ENCODE results near the gene EMCN.
"Not testable (repeated sequence)": the region's sequence is repeated elsewhere in the genome, so short reads cannot be mapped to it uniquely, and the experiment has no call there.

The EMCN gene, protein sequence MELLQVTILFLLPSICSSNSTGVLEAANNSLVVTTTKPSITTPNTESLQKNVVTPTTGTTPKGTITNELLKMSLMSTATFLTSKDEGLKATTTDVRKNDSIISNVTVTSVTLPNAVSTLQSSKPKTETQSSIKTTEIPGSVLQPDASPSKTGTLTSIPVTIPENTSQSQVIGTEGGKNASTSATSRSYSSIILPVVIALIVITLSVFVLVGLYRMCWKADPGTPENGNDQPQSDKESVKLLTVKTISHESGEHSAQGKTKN

DNA sequence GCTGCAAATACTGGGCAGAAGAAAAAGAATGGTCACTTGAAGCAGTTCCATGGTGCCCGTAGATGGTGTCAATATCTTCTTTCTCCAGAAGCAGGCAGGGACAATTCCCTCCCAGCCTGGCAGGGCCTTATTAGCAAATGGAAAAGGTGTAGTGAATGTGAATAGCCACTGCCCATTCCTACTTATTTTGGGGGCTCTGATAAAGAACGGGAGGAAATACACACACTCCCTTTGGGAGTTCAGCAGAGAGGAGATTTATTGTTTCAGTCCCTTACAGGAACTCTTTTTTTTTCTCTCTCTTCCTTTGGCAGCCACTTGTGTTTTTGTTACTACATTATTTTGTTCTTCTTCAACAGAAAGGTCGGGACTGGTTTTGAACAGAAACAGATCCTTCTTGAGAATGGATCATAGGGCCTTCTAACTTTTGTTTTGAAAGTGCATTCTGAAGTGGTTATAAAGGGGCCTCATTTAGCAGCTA, at the start of gene EMCN:
EMCN (minus strand) TSS at position 159 of the 478 bp plus-strand sequence; CDS start at position 51, 108 bp downstream.
- no peak for DNase-seq

DNA sequence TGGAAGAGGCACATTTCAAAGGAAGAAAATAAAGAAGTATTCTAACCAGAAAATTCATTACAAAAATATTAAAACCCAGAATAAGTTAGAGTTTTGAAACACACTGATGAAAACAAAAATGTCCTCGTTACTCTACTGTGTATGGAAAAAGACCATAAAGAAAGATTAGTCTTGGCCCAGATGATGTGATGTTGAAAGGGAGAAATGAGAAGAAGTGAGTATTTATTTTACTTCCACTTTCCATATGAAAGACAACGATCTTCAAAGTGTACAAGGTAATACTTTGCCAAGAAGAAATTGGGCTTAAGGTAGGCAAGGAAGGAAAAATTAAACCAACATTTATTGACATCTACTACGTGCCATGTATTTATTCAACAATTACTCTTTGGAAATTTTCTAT, 48.6 kb upstream of the EMCN start:
- DNase-seq, result no peak

DNA sequence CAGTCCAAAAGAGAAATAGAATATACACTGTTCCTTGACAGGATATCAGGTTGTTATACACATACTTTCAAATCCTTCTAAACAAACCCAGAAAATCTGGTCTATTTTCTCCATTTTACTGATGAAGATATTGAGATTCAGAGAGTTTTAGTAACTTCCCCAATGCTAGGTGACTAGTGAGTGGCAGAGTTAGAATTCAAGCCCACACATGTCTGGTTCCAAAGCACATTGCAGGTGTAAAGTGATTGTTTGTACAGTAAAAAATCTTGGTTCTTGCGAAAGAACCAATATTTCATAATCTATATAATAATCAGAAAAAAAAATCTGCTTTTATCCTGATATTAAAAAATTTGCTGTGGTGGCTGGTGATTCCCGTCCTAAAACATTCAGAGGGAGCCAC, 39.5 kb upstream of the EMCN start:
- no peak for DNase-seq

DNA sequence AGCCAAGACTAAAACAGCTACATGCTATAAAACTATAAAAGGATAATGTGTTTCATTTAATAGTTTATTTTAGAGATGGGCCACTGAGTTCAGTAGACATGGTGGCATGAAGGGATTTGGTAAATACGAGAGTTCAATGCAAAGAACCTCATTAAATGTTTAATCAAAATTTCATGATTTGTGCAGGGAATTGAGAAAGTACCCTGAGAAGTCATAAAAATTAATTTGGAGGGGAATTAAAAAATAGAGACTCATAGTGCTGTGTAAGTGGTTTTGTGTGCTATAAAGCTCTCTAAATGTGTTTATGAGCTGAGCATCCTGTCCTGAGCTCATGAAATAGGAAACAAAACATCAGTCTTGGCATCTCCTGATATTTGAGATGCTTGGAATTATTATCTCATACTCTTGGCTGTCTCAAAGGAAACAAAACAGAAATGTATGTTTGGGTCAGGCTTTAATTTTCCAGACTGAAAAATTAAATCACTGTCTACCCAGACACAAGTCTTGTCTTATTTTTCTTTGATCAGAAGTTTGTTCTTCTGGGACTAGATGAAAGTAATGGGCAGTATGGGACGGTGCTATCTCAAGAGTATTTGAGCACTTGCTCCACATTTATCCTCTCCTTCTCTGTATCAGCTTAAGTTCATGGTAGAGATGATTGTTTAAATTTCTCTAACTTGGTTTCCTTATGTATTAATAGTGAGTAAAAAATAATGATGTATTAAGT, 38.0 kb upstream of the EMCN start:
- DNase-seq, result no peak

DNA sequence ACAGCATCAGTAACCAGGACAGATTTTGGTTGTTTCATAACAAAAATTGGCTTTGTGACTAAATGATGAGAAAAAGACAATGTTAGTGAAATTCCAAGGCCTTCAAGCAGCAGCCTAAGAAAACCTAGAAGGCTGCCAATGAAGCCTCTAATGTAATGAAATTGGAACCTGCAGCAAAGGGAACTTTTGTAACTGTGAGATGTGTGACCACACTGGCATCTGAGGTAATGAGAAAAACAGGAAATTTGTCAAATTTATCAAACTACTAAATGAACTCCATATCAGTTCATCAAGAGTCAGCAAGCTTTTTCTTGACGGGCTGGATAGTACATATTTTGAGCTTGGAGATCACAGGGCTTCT, 30.4 kb upstream of the EMCN start:
- no peak for DNase-seq

DNA sequence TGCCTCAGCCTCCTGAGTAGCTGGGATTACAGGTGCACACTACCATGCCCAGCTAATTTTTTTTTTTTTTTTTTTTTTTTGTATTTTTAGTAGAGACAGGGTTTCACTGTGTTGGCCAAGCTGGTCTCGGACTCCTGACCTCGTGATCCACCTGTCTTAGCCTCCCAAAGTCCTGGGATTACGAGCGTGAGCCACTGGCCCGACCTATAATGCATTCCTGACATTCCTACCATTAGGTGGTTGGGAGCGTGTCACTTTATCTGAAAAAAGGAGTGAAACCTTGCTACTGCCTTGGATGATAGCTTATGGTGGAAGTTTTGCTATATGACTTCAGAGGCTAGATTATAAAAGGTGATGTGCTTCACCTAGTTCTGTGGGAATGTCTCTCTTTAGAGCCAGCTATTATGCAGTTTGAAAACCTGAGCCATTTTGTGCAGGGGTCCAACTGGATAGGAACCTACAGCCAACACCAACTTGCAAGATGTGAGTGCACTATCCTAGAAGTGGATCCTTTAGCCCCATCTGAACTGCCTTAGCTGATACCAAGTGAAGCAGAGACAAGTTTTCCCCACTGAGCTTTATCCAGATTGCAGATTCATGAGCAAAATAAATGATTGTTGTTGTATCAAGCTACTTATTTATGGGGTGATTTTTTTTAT, 29.8 kb upstream of the EMCN start:
- DNase-seq, result no peak

DNA sequence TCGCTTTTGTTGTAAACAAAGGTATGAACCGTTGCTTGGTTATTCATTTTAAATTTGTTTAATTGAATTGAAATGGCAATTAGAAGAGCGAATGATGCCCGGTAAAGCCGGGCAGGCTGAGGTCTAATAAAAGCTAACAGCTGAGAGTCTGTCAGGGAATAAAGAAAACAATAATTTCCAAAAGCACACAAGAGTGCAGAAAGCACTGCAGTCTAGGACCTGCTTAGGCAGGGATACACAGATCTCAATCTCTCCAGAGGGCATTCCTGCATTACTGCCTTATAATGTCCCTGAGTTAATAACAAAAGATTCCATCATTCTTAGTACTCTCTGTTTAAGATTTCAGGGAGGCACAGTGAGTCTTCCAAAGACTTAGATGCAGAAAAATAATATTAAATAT, 27.6 kb upstream of the EMCN start:
- no peak for DNase-seq

DNA sequence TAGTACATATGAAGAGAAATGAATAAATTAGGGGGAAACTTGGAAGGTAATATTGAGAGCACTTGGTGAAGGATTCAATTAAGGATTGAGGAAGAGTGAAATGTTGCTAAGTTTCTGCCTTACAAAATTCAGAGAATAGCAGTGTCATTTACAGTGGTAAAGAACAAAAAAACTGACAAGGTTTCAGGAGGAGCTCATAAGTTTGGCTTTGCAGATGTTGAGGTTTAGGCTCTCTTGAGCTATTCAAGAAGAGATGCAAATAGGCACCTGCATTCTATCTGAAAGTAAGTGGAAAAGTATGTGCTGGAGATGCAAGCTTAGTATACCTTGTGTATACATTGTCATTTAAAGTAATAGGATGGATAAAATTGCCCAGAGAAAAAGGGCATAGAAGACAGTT, 22.3 kb upstream of the EMCN start:
- no peak for DNase-seq

DNA sequence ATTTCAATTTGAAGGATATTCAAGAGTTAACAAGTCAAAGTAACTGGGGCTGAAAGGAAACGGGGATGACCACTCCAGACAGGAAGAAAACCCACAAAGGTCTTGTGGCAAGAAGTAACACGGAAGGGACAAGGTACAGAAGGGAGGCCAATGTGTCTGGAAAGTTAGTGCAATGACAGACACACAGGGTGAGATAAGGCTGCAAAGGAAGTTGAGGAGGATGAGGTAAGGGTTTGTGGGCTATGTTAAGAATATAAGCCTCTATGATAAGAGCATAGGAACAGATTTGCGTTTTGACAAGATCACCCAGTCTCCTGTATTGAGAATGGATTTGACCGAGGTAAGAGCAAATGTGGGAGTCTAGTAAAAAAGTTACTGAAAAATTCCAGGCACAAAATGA, 21.9 kb upstream of the EMCN start:
- no peak for DNase-seq

DNA sequence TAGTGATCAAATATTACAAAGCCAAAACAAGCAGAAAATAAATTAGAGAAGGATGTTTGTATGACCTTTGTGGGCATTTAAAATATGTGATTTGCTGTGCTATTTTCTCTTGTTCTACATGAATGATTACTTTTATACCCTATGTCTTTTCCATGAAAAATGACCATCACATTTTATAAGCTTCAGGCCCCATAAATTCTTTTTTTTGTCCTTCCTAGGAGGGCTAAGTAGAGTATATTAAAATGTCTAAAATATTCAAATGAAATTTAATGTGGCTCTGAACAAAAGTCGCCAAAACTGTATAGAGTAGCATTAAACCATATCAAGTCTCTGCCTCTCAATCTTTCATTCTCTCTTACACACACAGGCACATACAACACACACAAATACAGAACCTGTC, 15.9 kb upstream of the EMCN start:
- DNase-seq, result no peak

DNA sequence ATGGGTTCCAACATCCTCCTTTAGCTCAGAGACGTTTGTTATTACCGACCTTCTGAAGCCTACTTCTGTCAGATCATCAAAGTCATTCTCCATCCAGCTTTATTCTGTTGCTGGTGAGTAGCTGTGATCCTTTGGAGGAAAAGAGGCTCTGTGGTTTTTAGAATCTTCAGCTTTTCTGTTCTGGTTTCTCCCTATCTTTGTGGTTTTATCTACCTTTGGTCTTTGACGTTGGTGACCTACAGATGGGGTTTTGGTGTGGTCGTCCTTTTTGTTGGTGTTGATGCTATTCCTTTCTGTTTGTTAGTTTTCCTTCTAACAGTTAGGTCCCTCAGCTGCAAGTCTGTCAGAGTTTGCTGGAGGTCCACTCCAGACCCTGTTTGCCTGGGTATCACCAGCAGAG, 12.3 kb upstream of the EMCN start:
- DNase-seq, result not testable (repeated sequence)

DNA sequence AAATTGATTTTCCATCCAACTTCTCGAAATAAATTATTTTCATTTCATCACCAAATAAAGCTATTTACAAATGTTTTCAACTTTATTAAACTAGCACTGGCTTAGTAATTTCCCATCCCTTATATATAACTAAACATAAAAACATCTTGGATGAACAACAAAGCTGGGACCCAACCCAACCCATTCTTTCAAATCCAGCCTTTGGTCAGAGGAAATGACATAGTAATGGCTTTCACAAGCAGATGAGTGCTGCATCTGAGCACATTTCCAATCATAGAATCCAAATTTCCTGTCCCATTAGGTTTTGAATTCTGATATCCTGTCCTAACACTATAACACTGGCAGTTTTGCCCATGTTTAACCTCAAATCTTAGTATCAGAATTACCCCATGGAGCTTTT, 7.9 kb upstream of the EMCN start:
- DNase-seq, result no peak

DNA sequence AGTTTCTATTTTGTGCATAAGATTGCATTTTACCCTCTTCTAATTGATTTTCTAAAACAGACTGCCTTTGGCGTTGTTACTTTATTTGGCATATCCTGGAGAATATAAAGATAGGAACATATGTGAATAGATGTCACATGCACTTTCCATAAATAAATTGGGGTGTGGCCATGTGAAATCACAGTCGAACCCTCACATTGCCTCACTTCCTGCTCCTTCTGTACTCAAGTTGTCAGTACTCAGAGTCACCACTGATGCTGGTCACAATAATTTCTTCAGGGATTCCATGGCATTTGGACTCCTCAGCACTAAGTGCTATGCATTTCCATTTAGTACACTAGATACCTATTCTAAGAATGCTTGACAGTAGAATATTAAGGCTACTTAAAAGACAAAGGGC, 1.4 kb upstream of the EMCN start:
- no peak for DNase-seq

DNA sequence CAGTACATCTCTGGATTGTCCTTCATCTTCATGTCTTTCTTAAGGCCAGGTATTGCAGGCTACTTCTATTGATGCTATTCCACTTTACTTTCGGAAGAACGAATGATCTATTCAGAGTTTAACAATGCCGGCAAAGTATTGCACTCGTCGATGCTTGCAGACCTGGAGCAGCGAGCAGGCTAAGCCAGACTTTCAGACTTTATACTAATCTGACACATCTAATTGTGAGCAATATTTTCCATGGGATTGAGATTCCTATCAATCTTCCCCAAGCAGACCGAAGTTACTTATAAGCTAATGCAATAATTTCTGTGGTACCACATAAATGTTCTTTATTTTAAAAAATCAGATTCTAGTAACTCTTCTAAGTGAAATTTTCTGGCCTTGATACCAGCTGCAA, 1.6 kb downstream of the EMCN start:
- DNase-seq, result no peak

DNA sequence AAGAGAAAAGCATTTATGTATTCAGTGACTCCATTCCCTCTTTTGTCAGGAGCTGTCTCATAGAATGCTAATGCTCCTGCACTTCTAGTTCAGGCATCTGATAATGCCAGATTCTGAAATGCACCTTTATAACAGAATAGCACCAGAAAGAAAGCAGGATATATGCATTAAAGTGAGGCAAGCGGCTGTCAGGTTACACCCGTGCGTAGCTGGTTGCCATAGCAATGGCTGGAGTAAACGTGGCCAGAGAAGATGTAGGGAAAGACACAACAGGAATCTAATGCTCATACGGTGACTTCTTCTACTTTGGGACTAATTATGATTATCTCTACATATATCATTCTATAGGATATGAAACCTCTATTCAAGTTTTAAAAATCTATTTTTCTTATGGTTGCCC, 5.9 kb downstream of the EMCN start:
- no peak for DNase-seq

DNA sequence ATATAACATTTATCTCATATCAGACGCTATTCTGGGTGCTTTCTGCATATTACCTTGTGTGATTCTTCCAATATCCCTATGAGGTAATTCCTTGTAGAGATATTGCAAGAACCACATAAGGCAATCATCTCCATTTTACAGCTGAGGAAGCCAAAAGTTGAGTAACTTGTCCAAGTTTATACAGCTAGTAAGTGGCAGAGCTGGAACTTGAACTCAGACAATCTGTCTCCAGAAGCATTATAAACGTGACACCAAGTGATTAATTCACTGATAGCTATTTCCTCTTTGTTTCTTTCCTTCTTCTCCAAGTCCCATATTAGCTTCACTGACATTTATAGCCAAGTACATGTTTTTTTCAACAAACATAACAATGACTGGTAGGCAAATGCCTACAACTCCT, 7.3 kb downstream of the EMCN start:
- DNase-seq, result no peak

DNA sequence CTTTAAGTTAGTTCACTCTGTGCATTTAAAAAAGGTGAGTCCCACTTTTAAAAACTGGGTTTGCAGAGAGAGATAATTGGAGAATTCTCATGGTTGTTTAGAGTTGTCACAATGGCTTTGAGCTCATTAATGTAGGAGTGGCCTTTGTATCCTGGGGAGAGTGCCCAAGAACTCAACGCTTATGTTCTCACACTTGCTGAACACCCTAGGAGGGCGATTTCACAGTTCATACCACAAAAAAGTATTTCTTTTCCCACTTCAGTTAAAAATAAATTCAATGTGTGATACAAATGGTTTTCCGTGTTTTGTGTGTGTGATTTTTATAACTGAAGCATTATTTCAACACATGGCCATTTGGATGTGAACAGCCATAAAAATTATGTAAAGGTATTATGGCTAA, 8.4 kb downstream of the EMCN start:
- no peak for DNase-seq

DNA sequence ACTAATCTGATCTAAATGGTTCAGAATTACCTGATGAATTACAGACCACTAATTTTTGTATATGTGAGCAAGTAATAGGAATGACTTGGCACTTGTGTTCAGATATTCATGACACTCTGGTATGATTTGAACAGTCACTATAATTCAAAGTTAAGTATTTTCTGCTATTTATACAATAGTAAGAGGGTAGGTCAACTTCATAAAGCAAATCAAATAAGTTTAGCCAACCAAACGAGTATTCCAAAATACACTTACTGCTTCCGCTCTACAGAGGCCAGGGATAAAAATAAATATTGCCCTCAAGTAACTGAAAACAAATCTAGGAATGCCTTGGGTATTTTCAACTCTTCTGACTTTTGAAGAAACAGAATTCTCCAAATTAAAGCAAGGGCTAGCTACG, 9.1 kb downstream of the EMCN start:
- DNase-seq, result no peak

DNA sequence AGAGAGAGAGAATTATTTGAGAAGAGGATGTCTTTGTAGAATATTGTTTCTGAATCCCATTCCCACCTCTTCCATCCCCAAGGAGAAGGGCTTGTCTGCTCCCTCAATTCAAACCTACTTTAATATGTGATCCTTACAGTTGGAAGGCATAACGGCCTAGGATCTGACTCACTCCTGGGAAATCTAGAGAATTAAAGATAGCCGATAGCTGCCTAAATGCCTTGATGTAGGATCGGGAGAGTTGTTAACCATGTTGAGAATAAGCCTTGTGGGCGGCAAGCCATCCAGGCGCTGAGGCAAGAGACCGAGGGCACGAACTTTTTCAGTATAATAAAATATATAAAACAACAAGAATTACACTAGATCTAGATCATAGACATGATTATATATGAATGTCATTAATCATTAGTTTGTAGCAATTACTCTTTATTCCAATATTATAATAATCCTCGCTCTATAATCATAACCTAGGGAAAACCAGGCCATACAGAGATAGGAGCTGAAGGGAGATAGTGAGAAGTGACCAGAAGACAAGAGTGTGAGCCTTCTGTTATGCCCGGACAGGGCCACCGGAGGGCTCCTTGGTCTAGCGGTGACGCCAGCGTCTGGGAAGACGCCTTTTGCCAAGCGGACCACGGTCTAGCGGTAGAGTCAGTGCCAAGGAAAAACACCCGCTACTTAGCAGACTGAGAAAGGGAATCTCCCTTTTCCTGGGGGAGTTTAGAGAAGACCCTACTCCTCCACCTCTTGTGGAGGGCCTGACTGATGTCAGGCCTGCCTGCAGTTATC, 13.5 kb downstream of the EMCN start:
- DNase-seq, result no peak

DNA sequence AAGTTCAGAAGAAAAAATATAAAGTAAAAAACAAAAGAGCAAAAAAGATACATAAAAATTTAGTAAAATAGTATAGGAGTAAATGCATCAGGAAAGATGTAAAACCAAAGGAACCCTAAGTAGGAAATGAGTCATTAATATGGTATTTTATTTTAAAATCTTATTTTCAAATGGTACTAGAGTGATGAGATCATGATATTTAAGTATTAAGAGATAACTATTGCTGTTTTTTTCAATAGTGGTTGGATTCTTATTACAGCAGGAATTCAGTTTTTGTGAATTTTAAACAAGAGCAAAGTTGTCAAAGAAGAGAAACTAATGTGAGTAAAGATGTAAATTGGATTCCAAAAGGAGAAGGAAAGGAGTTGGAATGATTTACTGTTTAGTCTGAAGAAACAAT, 20.0 kb downstream of the EMCN start:
- no peak for DNase-seq

DNA sequence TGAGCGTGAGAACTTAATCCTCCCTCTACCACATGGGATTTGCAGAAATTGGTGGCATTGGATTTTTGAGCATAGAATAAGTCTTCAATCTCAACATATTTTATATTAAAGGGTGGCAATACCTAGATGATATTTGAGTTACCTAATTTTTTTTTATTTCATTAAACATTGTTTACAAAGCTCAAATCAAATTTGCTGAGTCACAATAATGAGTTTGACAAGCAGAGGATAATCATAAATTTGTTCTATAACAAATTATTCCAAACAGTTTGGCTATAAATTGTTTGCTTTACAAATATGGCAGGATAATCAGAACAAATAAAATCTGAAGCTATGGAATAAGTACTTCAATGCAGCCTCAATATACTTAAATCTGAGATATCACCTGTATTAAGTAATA, 22.7 kb downstream of the EMCN start:
- no peak for DNase-seq

DNA sequence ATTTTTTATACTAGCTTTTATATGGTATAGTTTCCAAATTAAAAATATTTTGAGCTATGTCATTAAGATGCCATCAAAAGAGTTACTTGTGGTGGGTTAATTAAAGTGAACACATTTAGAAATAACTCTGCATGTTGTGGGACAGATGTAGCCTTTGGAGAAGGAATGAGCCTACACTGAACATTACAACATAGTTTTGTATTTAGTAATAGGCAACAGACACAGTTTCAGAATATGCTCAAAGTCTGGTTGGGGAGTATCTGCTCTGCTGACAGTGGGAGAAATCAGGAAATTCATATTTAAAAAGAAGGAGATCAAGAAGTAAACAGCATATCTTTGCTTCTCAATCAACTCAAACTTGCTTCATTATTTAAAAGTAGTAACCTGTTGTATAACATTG, 23.7 kb downstream of the EMCN start:
- DNase-seq, result no peak

DNA sequence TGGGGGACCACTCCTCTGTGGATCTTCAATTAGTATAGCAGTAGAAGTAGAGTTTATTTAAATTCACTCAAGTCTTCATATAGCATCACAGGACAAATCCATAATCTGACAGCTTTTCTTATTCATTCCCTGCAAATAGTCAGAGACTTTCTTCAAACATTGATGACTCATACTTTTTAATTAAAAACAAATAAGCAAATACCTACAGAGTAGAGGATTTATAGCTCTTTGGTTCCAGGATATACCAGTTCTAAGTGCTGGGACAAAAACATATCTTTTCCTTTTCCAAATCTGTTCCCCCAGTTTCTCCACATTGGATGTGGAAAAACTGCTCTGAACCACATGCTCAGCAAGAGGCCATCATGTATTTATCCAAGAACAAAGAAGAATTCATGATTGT, 24.1 kb downstream of the EMCN start:
- DNase-seq, result no peak

DNA sequence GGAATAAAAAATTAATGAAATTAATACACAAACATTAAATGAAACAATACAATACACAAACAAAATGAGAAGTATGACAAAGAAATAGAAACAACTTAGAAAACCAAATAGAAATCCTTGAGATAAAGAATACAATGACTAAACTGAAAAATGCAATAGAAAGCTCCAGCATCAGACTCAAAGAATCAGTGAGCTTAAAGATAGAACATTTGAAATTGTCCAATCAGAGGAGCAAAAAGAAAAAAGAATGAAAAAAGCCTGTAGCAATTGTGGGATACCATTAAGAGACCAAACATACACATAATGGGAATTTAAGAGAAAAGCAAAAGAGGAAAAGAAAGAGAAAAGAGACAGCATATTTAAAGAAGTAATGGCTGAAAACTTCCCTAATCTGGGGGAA, 25.7 kb downstream of the EMCN start:
- no peak for DNase-seq
